ENCODE results near the gene RUNX2.

RUNX2 gene

DNA sequence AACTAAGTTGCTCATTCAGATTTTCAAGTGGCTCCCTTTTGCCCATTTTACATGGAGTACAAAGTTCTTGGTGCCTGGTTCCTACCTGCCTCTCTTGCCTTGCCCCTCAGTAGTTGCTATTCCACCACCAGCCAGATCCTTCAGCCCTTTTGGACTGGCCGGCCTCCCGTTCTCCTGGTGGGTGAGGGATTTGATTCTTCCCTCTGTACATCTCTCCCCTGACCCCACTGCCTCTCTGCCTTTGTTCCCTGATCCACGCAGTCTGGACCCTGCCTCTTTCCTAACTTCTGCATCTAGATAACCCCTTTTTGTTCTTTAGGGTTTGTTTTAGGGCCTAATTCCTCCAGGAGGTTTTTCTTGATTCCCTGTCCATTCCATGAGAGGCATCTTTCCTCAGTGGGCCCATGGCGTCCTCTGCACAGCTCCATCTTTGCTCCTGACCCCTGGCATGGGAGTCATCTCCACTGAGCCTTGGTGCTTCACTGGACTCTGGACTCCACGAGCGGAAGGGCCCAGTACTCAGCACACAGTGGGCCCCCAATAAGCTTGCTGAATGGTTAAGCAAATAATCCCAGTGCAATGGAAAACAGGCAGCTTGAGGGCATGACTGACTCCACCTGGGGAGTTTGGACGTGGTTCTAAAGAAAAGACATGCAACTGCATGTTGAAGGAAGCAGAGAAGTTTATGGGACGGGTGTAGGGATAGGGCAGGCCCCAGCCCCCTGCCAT lies 358.9 kb downstream of the RUNX2 start:
- DNase-seq: no peak

DNA sequence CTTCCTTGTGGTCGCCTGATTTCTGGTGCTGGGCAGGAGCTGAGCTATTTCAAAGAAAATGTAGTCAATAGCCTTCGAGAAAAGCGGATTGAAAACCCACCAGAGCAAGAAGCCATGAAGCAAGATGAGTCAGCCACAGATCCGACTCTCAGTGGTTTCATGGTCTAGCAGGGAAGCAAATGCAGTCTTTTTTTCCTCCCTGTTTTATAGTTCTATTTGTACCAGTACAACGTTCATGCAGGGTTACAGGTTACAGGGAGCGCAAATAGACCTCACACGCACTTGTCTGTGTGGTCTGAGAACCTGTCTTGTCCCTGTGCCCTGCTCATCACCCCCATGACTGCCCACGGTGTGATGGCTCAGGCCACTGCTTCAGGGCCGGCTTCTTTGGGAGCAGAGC lies 359.4 kb downstream of the RUNX2 start:
- no peak for DNase-seq

DNA sequence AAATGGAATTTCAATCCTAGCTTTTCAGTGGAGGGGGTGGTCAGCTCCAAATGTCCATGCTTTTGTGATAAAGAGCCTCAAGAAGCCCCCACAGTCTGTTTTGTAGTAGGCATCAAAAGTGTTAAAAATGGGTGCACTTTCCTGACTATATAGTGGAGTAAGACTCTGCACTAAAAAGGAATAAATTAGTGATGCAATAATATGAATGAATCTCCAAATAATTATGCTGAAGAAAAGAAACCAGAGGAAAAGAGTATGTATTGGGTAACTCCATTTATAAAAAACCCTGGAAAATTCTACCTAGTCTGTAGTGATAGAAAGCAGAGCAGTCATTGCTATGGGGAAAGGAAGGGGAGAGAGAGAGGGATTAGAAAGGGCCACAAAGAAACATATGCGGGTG lies 360.1 kb downstream of the RUNX2 start:
- DNase-seq: no peak

DNA sequence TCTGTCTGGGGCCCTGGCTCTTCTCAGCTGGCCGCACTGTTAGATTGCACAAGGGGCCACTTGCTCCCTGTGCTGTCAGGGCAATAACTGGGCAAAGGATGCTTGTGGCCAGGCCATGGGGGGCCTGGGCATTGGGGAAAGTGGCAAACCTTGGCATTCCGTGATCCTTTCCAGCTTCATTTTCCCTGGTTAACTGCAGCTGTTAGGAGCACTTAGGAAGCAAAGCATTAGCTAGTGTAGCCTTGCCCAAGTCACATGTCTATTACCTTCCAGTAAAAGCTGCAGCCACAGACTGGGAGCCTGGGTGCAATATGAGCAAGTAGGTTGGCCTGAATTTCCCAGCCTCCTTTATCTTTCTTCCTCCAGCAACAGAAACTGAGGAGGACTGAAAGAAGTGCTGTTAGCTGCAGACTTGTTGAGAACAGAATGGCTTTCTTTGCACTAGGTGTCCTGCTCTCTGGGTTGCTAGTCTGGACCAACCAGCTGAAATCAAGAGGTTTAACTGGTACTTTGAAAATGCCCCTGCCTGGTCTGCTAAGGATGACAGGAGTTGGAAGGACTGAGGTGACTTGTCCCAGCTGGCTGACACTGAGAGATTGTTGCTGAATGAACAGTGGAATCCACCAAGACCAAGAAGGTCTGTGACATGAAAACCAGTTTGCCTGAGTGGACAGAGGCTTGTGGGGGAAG lies 361.9 kb downstream of the RUNX2 start:
- no peak for DNase-seq

DNA sequence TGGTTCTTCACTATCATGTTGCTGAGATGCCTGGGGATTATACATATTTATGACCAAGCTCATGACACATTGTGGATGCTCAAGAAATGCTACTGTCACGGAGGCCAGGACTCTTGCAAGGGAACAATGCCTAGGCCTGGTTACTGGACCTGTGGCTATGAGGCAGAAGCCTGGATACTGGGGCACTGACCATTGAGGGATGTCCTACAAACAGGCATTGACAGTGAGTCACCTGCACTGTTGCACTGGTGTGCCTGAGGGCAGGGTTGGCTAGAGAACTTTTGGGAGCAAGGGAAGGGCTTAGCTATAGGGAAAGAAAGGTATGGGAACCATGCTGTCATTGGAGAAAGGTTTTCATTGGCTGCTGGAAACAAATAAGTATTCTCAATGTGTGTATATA lies 362.7 kb downstream of the RUNX2 start:
- no peak for DNase-seq

DNA sequence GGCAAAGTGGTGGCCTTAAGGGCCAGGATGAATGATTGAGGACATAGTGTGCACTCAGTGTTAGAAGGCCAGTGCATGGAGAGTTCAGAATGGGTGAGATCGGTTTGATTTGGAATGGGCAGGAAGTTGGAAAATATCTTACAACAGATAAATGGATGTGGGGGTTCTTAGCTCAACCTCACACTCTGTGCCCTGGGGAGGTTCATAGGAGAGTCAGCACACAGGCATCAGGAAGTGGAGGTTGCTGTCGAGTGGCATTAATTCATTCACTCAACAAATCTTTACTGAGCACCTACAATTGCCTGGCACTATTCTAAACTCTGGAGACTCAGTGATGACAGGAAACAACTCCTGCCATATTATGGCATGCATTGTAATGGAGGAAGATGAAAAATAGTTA lies 363.3 kb downstream of the RUNX2 start:
- no peak for DNase-seq

DNA sequence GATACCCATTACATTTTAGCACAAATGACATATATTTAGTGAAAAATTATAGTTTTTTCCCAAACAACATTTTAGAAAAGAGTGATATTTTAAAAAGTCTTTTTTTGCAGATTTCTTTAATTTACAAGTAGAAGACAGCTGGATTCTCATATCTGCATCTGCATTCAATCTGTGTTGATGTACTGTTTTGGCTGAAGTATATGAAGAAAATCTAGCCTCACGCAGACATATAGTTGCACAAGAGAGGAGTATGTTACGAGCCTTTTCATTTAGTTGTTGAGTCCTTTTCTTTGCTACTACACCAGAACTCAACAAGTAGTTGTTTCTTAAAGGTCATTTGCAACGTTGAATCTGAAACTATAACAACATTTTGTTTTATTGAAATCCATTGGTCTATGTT lies 363.9 kb downstream of the RUNX2 start:
- DNase-seq: no peak

DNA sequence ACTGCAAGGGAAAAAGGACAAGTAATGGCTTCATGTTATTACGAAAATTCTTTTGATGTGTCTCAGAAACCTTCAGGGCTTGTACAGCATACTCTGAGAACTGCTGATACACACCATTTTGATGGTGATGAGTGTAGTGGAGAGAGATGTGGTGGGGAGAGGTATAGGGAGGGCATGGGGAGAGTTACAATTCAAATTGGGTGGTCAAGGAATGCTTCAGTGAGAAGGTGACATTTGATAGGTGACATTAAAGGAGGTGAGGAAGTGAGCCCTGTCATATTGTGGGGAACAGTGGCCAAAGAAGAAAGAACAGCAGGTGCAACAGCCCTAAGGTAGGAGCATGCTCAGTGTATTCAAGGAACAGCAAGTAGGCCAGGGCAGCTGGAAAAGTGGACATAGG lies 368.6 kb downstream of the RUNX2 start:
- DNase-seq: no peak

DNA sequence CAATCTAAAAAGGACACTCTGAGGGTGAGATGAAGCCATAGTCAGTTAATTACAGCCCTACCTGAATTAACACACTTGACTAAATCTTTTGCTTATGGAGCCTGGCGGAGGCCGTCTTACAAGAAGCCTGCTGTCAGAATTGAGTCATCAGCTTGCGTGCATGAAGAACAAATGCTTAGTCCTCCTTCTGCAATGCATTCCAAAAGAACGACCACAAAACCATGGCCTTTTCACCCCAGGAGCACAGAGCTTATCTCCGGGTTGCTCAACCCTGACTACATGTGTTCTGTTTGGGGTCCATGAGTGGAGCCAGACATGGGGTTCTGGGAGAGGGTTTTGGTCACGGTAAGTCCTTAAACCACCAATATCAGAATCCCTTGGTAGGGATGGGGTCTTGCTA lies 369.5 kb downstream of the RUNX2 start:
- DNase-seq: no peak

DNA sequence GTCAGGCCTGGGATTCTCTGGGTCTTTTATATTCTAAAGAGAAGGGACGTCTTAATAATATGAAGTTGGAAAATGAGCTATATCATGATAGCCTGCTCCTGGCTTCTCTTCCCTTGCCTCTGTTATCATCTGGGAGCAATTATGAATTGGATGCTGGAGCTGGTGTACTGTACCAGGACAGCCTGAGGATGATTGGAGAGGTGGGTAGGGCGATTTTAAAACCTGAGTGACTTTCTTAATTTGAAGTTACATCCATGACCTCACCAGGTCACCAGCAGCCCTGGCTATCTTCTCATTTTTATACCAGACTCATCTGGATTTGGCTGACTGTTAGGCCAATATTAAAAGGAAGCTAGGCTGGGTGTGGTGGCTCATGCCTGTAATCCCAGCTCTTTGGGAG lies 369.9 kb downstream of the RUNX2 start:
- no peak for DNase-seq

DNA sequence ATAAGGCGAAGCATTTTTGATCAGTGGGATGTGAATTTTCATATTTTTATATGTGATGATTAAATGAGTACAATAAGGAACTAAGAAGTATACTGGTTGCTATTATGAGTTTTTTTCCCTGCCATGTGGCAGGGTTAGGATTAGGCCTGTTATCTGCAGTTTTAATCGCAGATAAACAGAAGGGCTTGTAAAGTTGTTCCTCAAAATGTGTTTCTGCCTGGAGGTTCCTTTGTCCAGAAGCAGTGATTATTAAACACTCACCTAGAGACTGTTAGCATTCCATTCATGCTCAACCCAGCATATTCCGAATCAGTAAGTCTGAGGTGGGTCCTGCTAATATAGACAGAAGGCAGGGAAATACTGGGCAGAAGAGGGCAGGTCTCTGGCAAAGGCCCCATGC lies 371.5 kb downstream of the RUNX2 start:
- DNase-seq: no peak

DNA sequence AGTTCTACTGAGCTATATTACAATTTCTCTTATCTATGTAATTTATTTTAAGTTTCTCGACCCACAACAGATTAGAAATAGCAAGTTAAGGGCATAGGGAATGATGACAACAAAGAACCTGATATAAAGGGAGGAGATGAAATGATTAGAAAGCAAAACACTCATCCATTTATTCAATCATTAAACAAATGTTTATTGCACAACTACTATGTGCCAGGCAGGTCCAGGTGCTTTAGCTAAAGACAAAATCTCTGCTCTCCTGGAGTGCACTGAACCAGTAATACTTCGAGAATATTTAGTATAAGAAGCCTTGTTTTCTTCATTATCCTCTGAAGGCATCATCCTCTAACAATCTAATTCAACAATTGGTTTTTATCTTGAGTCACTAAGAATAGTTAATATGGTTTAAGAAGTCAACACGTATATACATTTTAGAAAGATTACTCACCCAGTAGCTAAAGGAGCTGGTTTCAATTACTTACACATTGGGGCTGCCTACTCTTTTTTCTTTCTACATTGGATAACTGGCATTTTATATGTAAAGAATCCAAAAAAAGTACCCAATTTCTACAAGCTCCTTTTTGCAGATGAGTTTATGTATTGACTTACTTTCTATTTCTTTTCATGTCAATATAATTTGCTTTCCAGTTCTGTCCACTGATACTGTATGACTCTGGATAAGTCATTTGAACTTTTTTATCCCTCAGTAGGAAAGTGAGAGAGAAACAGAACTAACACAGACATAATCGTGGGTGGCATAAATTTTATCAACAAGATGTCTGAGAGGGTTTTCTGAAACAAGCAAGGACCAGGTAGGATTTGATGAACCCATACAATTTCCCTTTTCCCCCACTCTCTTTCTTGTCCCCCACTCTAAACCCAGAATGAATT lies 375.0 kb downstream of the RUNX2 start:
- no peak for DNase-seq

DNA sequence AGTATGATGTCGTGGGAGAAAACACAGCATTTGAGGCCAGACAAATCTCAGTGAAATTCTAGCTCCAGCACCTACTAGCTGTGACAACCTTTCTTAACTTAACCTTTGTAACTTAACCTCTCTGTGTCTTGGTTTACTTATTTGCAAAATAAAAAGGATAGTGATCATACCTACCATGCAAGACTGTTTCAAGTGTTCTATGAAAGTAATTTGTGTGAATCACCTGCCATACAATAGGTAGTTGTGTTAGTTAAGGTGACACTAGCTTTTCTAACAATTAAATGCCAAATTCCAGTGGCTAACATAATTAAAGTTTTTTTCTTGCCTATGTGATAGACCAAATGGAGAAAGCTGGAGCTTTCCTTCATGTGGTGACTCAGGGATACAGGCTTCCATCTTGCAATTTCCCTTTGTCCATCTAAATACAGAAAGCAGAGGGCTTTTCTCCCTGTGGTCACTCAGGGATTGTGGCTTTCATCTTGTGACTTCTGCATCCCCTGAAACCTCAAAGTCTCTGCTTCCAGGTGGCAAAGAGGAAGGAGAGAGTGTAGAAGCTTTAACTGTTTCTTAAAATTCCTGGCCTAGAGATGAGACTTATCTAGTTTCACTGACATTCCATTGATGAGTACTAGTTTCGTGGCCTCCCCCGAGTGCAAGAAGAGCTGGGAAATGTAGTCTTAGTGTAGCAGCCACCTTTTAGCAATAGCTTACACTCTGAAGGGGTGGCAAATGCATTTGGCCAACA lies 376.1 kb downstream of the RUNX2 start:
- DNase-seq: no peak

DNA sequence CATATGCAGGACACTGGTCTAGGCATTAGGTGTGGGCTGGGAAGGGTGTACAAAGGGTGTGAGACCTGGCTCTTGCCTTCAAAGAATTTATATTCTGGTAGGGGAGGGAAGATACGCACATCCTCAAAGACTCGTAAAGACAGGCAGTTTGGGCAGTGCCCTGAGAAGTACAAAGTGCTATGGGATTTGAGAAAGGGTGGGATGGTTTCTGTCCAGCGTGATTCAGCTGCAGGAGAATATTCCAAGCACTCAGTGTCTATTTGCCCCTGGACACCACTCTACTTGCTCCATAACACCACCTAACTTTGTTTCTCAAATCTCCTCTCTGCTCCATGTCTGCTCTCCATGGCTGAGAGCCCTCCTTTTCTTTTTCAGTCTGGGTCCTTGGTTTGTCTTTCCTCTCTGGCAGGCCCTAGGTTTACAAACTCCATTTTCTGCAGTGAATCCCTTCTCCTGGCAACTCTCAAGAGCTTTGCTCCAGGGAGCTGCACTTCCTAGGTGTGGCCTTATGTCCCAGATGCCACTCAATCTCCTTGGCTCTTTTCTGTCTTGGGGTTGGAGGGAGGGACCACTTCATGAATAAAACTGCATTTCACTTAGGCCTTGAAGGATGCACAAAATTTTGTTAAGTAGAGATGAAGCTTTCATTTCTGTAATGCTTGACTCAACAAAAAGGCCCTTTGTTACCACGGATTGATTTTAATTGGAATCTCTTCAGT lies 377.2 kb downstream of the RUNX2 start:
- no peak for DNase-seq

DNA sequence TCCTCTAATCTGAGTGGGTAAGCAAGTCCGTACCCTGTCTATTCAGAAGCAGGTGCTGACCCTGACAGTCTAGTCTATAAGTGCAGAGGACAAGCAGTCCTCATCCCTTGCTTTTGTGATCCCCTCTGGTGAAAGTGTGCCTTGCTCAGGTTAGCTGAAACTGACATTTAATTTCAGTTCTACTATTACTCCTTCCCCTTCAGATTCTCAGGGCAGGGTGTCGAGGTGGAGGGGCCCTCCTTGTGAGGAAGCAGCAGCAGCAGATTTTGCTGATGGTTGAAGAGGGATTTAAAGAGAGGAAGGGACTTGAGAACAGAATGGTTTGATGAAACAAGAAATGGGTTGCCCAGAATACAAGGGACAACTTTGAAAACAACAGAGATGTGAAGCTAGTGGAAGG lies 378.2 kb downstream of the RUNX2 start:
- no peak for DNase-seq

DNA sequence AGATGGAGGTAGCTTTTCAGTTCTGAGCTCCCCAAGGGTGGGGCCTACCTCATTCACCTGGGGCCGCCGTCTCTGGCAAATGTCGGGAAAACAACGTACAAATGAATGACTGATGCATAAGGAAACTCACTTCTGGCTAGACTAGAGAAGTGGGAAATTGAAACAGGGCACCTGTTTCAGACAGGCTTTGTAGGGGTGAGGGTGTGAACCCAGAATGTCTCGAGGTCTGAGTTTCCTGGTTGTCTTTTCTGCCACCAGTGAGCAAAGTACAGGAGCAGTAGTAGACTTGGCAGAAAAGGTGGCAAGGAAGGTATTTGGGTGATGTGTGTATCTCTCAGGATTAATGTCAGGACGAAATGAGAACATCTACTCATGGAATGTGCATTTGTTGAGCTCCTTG lies 379.0 kb downstream of the RUNX2 start:
- DNase-seq: no peak

DNA sequence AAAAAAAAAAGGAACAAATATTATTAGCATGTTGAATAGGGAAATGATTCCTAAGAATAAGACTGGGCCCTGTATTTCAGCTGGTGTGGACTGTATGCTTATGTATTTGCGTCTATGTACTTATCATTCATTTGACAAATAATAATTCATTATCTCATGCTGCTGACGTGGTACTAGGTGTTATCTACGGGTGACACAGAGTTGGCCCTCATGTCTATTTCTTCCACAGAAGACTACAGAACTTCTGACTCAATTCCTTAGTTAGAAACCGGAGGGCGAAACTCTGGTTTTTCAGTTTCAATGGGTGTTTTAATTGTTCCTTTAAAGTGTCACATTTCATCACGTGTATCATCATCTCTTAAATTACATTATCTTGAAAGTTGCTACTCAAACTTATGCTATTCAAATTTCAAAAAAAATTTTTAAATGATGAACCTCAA lies 381.7 kb downstream of the RUNX2 start:
- no peak for DNase-seq

DNA sequence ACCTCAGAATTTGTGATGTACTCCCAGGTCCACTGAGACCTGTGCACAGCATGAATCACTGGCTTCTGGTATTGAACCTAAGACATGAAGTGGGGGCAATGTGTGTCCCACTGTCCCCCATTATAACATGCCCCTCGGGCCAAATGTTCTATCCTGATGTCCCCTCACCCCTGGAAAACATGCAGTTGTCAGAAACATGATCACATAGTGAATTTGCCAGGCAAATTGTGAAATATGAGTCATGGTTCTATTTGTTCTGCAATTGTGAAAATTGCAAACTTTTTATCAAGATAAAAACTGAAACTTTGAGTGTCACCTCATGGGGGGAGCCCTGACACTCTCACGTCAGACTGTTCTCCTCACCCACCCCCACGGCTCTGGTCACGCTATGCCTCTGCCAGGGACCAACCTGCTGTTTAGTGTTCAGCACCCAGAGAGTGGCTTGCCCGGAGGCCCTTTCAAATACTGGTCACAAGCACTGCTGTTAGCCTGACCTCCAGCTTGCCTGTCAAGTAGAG lies 382.2 kb downstream of the RUNX2 start:
- DNase-seq: no peak

DNA sequence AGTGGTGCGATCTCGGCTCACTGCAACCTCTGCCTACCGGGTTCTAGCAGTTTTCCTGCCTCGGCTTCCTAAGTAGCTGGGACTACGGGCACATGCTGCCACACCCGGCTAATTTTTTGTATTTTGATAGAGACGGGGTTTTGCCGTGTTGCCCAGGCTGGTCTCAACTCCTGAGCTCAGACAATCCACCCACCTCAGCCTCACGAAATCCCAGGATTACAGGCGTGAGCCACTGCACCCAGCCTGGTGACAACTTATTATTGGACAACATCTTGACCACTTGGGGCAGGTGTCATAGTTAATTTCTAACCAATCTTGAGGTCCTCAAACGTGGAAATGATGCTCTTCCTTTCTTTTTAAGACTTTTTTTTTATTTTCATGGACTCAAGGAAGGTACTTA lies 383.9 kb downstream of the RUNX2 start:
- DNase-seq: no peak

DNA sequence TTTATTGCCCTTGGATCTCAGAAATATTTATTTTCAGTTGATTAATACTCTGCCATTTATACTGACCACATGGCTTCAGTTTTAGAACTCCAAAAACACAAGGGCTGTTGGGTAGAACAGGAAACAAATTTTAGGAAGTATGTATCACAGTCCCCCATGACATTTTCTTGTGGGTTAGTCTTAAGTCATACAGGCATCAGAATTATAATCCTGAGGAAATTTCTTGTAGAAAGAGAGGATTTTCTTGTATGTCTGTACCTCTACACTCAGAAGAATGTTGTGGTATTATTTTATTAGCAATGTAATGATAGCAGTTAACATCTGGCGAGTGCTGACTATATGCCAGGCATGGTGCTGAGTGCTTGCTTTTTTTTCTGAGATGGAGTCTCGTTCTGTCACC lies 384.7 kb downstream of the RUNX2 start:
- no peak for DNase-seq
